Measurements from ENCODE around the gene WFDC5.
"Not testable (repeated sequence)": the region's sequence is repeated elsewhere in the genome, so short reads cannot be mapped to it uniquely, and the experiment has no call there.

WFDC5 gene

DNA sequence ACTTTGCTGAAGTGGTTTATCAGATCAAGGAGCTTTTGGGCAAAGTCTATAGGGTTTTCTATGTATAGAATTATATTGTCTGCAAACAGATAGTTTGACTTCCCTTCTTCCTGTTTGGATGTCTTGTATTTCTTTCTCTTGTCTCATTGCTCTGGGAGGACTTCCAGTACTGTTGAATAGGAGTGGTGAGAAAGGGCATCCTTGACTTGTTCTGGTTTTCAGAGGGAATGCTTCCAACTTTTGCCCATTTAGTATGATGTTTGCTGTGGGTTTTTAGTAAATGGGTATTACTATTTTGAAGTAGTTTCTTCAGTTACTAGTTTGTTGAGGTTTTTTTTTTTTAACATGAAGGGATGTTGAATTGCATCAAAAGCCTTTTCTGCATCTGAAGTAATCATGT, 50.2 kb downstream of the WFDC5 start:
- in situ Hi-C loops (cut with MboI; ENCODE audit: low pct_unique_long_range_greater_than_20kb, low sequenced_read_pairs), result no loop called here

DNA sequence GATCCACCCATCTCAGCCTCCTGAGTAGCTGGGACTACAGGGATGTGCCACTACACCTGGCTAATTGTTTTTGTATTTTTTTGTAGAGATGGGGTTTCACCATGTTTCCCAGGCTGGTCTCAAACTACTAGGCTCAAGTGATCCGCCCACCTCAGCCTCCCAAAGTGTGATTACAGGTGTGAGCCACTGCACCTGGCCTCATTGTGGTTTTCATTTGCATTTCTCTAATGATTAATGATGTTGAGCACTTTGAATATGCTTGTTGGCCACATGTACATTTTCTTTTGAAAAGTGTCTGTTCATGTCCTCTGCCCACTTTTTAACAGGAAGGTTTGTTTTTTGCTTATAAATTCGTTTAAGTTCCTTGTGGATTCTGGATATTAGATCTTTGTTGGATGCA, 51.9 kb downstream of the WFDC5 start:
- DNase-seq; in situ Hi-C loops (cut with MboI; ENCODE audit: low pct_unique_long_range_greater_than_20kb, low sequenced_read_pairs): not testable (repeated sequence)

More for the DNA sequence above, 50.2 kb downstream of the WFDC5 start:
- no peak for DNase-seq

DNA sequence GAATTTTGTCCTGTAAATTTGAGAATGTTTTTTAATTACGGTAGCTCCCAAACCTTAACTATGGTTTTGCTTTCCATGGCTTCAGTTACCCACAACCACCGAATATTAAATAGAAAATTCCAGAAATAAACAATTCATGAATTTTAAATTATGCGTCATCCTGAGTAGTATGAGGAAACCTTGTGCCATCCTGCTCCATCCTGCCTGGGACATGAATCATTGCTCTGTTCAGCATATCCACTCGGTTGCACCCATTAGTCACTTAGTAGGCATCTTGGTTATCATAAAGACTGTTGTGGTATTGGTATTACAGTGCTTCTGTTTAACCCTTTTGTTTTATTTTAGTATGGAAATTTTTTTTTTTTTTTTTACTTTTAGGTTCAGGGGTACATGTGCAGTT, 53.7 kb downstream of the WFDC5 start:
- in situ Hi-C loops (cut with MboI; ENCODE audit: low pct_unique_long_range_greater_than_20kb, low sequenced_read_pairs), result no loop called here
- no peak for DNase-seq

DNA sequence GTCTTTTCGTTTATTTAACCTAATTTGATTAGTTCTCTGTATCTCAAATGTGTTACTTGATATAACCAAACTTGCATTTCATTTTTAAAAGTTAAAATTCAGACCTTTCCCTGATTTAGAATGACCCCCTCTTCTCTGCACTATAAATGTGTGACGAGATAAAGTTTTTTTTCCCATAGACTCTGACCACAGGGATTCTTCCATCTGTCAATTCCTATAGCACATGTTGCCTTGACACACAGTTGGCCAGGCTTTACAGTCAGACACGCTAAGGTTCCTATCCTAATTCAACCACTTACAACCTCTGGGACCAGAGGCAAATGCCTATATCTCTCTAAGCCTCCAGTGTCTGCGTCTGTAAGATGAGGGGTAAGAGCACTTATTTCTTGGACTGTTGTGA, 54.7 kb downstream of the WFDC5 start:
- DNase-seq, result no peak
- in situ Hi-C loops (cut with MboI; ENCODE audit: low pct_unique_long_range_greater_than_20kb, low sequenced_read_pairs), result no loop called here
